ENCODE measurements around the gene LRCH3.

DNA sequence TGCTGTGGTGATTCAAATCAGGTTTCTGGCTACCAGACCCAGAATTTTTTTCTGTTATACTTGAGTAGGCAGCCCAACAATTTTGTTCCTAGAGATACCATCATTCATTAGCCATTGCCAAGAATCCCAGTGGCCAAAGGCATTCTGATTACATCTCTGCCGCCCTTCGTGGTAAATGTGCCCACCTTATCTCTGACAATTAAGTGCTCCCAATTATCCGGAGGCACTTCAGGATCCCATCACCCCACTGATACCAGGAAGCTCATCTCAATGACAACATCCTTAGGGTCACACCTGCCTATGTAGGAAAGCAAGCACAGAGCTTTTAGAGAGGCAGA, 115.8 kb downstream of the LRCH3 start:
- TF ChIP-seq POLR2A (IDR thresholded peaks at IDR 0.05) = no peak
- TF ChIP-seq, protein P1, sequence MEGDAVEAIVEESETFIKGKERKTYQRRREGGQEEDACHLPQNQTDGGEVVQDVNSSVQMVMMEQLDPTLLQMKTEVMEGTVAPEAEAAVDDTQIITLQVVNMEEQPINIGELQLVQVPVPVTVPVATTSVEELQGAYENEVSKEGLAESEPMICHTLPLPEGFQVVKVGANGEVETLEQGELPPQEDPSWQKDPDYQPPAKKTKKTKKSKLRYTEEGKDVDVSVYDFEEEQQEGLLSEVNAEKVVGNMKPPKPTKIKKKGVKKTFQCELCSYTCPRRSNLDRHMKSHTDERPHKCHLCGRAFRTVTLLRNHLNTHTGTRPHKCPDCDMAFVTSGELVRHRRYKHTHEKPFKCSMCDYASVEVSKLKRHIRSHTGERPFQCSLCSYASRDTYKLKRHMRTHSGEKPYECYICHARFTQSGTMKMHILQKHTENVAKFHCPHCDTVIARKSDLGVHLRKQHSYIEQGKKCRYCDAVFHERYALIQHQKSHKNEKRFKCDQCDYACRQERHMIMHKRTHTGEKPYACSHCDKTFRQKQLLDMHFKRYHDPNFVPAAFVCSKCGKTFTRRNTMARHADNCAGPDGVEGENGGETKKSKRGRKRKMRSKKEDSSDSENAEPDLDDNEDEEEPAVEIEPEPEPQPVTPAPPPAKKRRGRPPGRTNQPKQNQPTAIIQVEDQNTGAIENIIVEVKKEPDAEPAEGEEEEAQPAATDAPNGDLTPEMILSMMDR (IDR thresholded peaks at IDR 0.05) = no peak

All from vagina (tissue), 2 donors.